ENCODE results near the gene GALNT2. TPM values are rescaled to one million over a fixed set of nuclear protein-coding genes. Genes with fewer than 3 reads are reported as not detected.

The GALNT2 gene
- total and polyA plus RNA-seq, 9 of the 15 experiments (the other 6 are each of a cell fraction or from before 2014, with no cell fraction given), result 1.6 to 106 (median 51.9) TPM

- H3K9me3 ChIP-seq (replicated peaks; ENCODE audit: control insufficient read depth, insufficient read depth, low read depth, low read length), result no peaks in the 10 kb centered on the region
- no peak overlapping the region for H3K9ac ChIP-seq (ENCODE audit: insufficient read depth in 1 of 2, low read depth in 2 of 2, low read length in 2 of 2)
- CTCF ChIA-PET (ENCODE audit: low intra/inter-chr PET ratio), result no interaction called here
- no peak for TF ChIP-seq KDM4B (IDR thresholded peaks at IDR 0.05; ENCODE audit: borderline replicate concordance in 2 of 2, low read depth in 1 of 2)
- no peak for TF ChIP-seq SRSF1 (IDR thresholded peaks at IDR 0.05; ENCODE audit: low read depth, low read length)
- no peak for TF ChIP-seq ZNF639 (CRISPR knock-in tag; conservative IDR thresholded peaks at IDR 0.05 in 1 of 2, IDR thresholded peaks at IDR 0.05 in 1 of 2)
- TF ChIP-seq EZH2 (IDR thresholded peaks at IDR 0.05; ENCODE audit: borderline replicate concordance, low read depth, low read length), result no peak
- TF ChIP-seq MEF2A (IDR thresholded peaks at IDR 0.05; ENCODE audit: control insufficient read depth, low read depth, low read length), result no peak
- TF ChIP-seq MNT (conservative IDR thresholded peaks at IDR 0.05), result no peak
- no peak for TF ChIP-seq PCBP2 (IDR thresholded peaks at IDR 0.05; ENCODE audit: low read depth, low read length, poor library complexity, severe bottlenecking)
- in situ Hi-C loops (cut with MboI), result no loop called here
- H3K27me3 ChIP-seq (ENCODE audit: control insufficient read depth in 2 of 2, insufficient read depth in 2 of 2, low read length in 2 of 2), result no peaks in the 10 kb centered on the region
- no peak overlapping the region for H3K27ac ChIP-seq (ENCODE audit: extremely low read depth, low read depth, low read length)
- no peak overlapping the region for H3K4me2 ChIP-seq (ENCODE audit: insufficient read depth, low read length)
- no TSS peak for BruUV-seq (replicated peaks)
- H3K4me1 ChIP-seq (replicated peaks in 1 of 2; ENCODE audit: control insufficient read depth in 2 of 2, insufficient read depth in 2 of 2, low read length in 2 of 2), result peaks cover 60 to 82% of the 10 kb centered on the region in 2 experiments
- peaks cover 37% of the 10 kb centered on the region for H3K36me3 ChIP-seq (ENCODE audit: control insufficient read depth, insufficient read depth, low read length)
- WGBS (ENCODE audit: insufficient coverage, low coverage, missing lambda C conversion rate), result 92% methylated on average over 4 of the region's 4 CpGs
- ATAC-seq (no peak), FAIRE-seq (no peak), DNase-seq (ENCODE audit: extremely low read depth in 1 of 4, low spot score in 3 of 4) (no peak)
- no peaks in the 10 kb centered on the region for H3K9me1 ChIP-seq (ENCODE audit: control insufficient read depth, insufficient read depth, low read length)
- H4K20me1 ChIP-seq (replicated peaks; ENCODE audit: control insufficient read depth, insufficient read depth, low read length), result no peaks in the 10 kb centered on the region
- POLR2A ChIA-PET, result interaction anchor here (0.7 to 1.8 kb wide), 5 partner anchors 10 to 42 kb away, joined by 3 to 5 read pairs (median 5); no protein-coding TSS in a partner anchor
- peaks cover 99% of the 10 kb centered on the region for H3K79me2 ChIP-seq (ENCODE audit: control insufficient read depth, insufficient read depth, low read length)
- no peak overlapping the region for H3K4me3 ChIP-seq
- intact Hi-C loops (cut with micrococcal nuclease), result no loop called here
- H2AFZ ChIP-seq (ENCODE audit: low read depth, low read length), result no peak overlapping the region
Measured at GRCh38 chr1:230121950-230122349, 54.9 kb downstream of the GALNT2 start.

All from K562 (cell line).